Lung (tissue), 12 donors: Measurements from ENCODE around the gene SIRT2. TPM values are rescaled to one million over a fixed set of nuclear protein-coding genes. Genes with fewer than 3 reads are reported as not detected.

Experiments
- ATAC-seq: fragments of 200-7000 bp; cut with Tn5 transposase; one replicate; pipeline ENCODE4 v1.9.1; 2020; ENCODE audit warnings: moderate number of reproducible peaks; ENCODE audit not compliant: insufficient read depth, low FRiP score
- DNase-seq, 3 donors: peaks; one replicate each; pipeline ENCODE4 v3.0.0-alpha.2; 2013 to 2017
- H3K27ac ChIP-seq, 2 donors: one replicate each; pipeline ENCODE4 v1.5.1; 2013; ENCODE audit warnings: mild to moderate bottlenecking in 2 of 2, moderate library complexity in 2 of 2, control low read depth in 1 of 2, inconsistent platforms in 1 of 2, low read depth in 1 of 2, low read length in 1 of 2
- H3K27me3 ChIP-seq, 3 donors: one replicate each; pipeline ENCODE4 v1.5.1; 2013; ENCODE audit warnings: low read length in 2 of 3; ENCODE audit not compliant: control insufficient read depth in 3 of 3, insufficient read depth in 3 of 3
- H3K36me3 ChIP-seq, 4 donors: one replicate each; pipeline ENCODE4 v1.5.1; 2013; ENCODE audit warnings: low read length in 4 of 4, mild to moderate bottlenecking in 1 of 4, moderate library complexity in 1 of 4; ENCODE audit not compliant: control insufficient read depth in 4 of 4, insufficient read depth in 4 of 4
- H3K4me1 ChIP-seq, 5 donors: one replicate each; pipeline ENCODE4 v1.5.1; 2013; ENCODE audit warnings: low read length in 5 of 5, mild to moderate bottlenecking in 2 of 5, moderate library complexity in 1 of 5; ENCODE audit not compliant: control insufficient read depth in 5 of 5, insufficient read depth in 5 of 5
- H3K4me3 ChIP-seq: one replicate; pipeline ENCODE4 v1.5.1; 2013; ENCODE audit warnings: mild to moderate bottlenecking, control low read depth, moderate library complexity
- H3K9ac ChIP-seq, 2 donors: one replicate each; pipeline ENCODE4 v1.5.1; 2013; ENCODE audit warnings: low read length in 2 of 2, control low read depth in 1 of 2; ENCODE audit not compliant: insufficient read depth in 1 of 2
- H3K9me3 ChIP-seq, 4 donors: one replicate each; pipeline ENCODE4 v1.5.1; 2013; ENCODE audit warnings: low read length in 3 of 4, mild to moderate bottlenecking in 1 of 4, moderate library complexity in 1 of 4; ENCODE audit not compliant: control insufficient read depth in 4 of 4, insufficient read depth in 3 of 4
- CTCF ChIP-seq: IDR thresholded peaks from 2 replicates; pipeline ENCODE4 v1.5.1; 2012; ENCODE audit warnings: mild to moderate bottlenecking; ENCODE audit errors: control extremely low read depth, extremely low read depth
- WGBS, 2 donors: extraction: QIAGEN DNeasy Blood & Tissue Kit; methylation state at CpG; one replicate each; pipeline ENCODE4 v1.1.7; 2013; 5-methylcytosine and 5-hydroxymethylcytosine counted together
- polyA plus RNA-seq, 2 donors: library from polyadenylated mRNA; stranded (reverse); fragments of 200-250 nt; gene quantifications; one replicate each; pipeline ENCODE4 v1.2.1, GENCODE V29; 2013
- total RNA-seq, 2 donors: library from RNA; depleted of rRNA in 1 of 2; stranded (reverse); fragments of >200 nt in 1 of 2; gene quantifications; one replicate each; pipeline ENCODE4 v1.2.1, GENCODE V29; 2014 to 2021
- donor health status: control.
- donor health status: control.
- donor health status: Bipolar disorder and iron deficiency.
- donor health status: healthy.
- donor health status: DM: yes; HTN: yes; CAD: no.

Gene SIRT2
- total and polyA plus RNA-seq, 4 donors = 35.5 to 54.8 (median 48.5) TPM

DNA sequence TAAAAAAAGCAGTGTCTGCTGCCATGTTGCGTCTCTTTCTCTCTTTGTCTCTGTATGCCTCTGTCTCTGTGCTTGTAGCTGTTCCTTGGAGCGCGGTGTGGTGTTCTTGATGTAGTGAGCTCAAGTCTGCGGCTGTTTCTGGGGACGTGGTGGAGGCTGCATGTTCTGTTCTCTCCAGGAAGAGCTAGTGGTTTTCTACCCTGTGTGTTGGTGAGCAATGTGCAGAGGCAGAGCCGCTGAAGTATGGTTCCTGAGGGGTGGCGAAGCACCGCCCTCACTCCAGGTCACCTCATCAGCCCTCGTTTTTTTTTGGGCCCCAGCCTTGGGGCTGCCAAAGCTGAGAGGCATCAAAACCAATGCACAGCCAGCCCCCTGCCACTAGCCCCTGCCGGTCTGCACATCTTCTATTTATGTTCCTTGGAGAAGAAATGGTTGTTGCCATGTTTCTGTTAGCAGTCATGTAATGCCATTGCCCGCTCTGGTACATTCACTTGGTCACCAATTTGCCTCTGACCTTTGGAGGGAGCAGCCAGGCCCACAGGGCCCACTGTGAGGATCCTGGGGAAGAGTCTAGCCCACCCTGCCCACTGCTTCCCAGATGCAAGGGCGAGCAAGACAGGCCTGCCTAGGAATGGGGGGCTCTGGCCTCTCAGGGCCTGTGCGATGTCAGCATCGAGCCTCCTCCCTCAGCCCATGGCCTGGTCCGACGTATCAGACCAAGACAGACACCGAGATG lies 56.8 kb downstream of the SIRT2 start:
- 86 to 90% methylated on average over 17 of the region's 17 CpGs for WGBS, 2 donors
- no peak for TF ChIP-seq CTCF
- H3K9me3 ChIP-seq = no peaks in the 10 kb centered on the region
- H3K4me3 ChIP-seq = no peak overlapping the region
- H3K9ac ChIP-seq = no peak overlapping the region
- peaks cover 77 to 85% (median 81%) of the 10 kb centered on the region in 4 donors for H3K36me3 ChIP-seq
- peak overlapping the region in 1 of 2 donors; percentile 3 for H3K27ac ChIP-seq
- no peaks in the 10 kb centered on the region for H3K27me3 ChIP-seq
- no peak for DNase-seq
- ATAC-seq = no peak
- H3K4me1 ChIP-seq = peaks cover under 1 to 23% (median 10%) of the 10 kb centered on the region in 5 donors

GRCh38 chr19:38841787-38842438 lies 57.5 kb downstream of the SIRT2 start:
- Histone ChIP-seq H3K27me3 (no peaks in the 10 kb centered on the region), H3K27ac (no peak overlapping the region), H3K9me3 (no peaks in the 10 kb centered on the region), H3K36me3 (peaks cover 79 to 89% (median 81%) of the 10 kb centered on the region in 4 donors), H3K4me1 (peaks cover 0 to 26% (median 12%) of the 10 kb centered on the region in 5 donors), H3K4me3 (no peak overlapping the region), H3K9ac (no peak overlapping the region)
- DNase-seq = no peak
- WGBS, 2 donors = 94 to 95% methylated on average over 19 of the region's 19 CpGs
- ATAC-seq = no peak
- TF ChIP-seq CTCF = no peak

DNA sequence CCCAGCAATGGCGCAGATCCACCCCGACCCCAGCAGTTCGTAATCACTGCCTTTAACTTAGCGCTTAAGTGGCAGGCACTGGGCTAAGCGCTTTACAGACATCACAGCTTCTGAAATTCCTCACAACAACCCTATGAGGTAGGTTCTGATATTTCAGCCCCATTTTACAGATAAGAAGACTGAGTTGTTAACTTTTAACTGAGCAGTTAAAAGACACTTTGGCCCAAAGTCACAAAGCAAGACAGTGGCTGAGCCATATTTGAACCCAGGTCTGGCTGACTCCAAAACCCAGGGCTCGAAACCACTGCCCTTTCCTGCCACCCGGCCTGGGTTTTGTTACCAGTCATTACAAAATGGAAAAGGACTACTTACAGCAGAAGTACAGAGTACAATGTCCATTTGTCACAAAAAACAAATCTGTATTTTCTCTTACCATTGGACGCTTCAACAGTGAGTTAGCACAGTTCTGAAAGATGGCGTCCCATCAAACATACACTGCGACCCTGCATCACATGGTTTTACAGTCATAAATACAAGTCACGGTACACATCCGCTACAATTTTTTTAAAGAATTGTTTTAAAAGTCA lies 58.1 kb downstream of the SIRT2 start:
- no peak for TF ChIP-seq CTCF
- Histone ChIP-seq H3K36me3 (peaks cover 78 to 89% (median 81%) of the 10 kb centered on the region in 4 donors), H3K27me3 (no peaks in the 10 kb centered on the region), H3K27ac (no peak overlapping the region), H3K4me3 (no peak overlapping the region), H3K9me3 (no peaks in the 10 kb centered on the region), H3K4me1 (peaks cover 0 to 31% (median 16%) of the 10 kb centered on the region in 5 donors), H3K9ac (no peak overlapping the region)
- ATAC-seq (no peak), DNase-seq (no peak)
- WGBS, 2 donors = 94% methylated on average over 12 of the region's 12 CpGs
